GM19452 (cell line): ENCODE results near the gene DDX54.
"Not testable (repeated sequence)": the region's sequence is repeated elsewhere in the genome, so short reads cannot be mapped to it uniquely, and the experiment has no call there.

ENCODE experiments used
- ATAC-seq: cut with Tn5 transposase; IDR thresholded peaks from one replicate; pipeline ENCODE4 v1.9.1; 2021; ENCODE audit not compliant: unreplicated experiment

The DDX54 gene

GRCh38 chr12:113128802-113129663 is 56.2 kb downstream of the DDX54 start:
- no peak for ATAC-seq

- ATAC-seq, result no peak
These were observed 57.5 kb downstream of the DDX54 start for GRCh38 chr12:113127791-113128199.

- ATAC-seq, result no peak
These were observed 64.5 kb downstream of the DDX54 start for GRCh38 chr12:113120670-113121370.

GRCh38 chr12:113119980-113120669 is 65.2 kb downstream of the DDX54 start:
- no peak for ATAC-seq

- no peak for ATAC-seq
These were observed 67.1 kb downstream of the DDX54 start for GRCh38 chr12:113118142-113118541.

GRCh38 chr12:113117684-113118083 is 67.6 kb downstream of the DDX54 start:
- ATAC-seq, result not testable (repeated sequence)

- ATAC-seq, result no peak
These were observed 68.4 kb downstream of the DDX54 start for GRCh38 chr12:113116875-113117274.

- ATAC-seq, result no peak
These were observed 69.7 kb downstream of the DDX54 start for GRCh38 chr12:113115455-113116126.

GRCh38 chr12:113114447-113115178 is 70.7 kb downstream of the DDX54 start:
- ATAC-seq, result no peak

GRCh38 chr12:113113397-113113796 is 71.9 kb downstream of the DDX54 start:
- ATAC-seq, result no peak

GRCh38 chr12:113112043-113112899 is 73.0 kb downstream of the DDX54 start:
- no peak for ATAC-seq

- ATAC-seq, result no peak
These were observed 74.0 kb downstream of the DDX54 start for GRCh38 chr12:113111247-113111646.

- ATAC-seq, result no peak
These were observed 75.2 kb downstream of the DDX54 start for GRCh38 chr12:113109872-113110599.

- no peak for ATAC-seq
These were observed 75.9 kb downstream of the DDX54 start for GRCh38 chr12:113109360-113109759.

- ATAC-seq, result no peak
These were observed 77.0 kb downstream of the DDX54 start for GRCh38 chr12:113108308-113108707.
